Trophoblast cell (in vitro differentiated cells and primary cell): Measurements from ENCODE around the gene FCHO1.
A peak's percentile ranks its signal among the peaks of the same experiment; 100 is the strongest.

Source experiments
- DNase-seq, 2 donors: peaks; one replicate each; pipeline ENCODE4 v3.0.0-alpha.2; 2016
- H2AFZ ChIP-seq: 2 replicates; pipeline ENCODE4 v1.6.1; 2013; ENCODE audit warnings: low read length, moderate library complexity, mild to moderate bottlenecking; ENCODE audit not compliant: insufficient read depth, poor library complexity
- H2AK5ac ChIP-seq: 2 replicates; pipeline ENCODE4 v1.6.1; 2013; ENCODE audit warnings: mild to moderate bottlenecking, low read length
- H2BK120ac ChIP-seq: 2 replicates; pipeline ENCODE4 v1.6.1; 2013; ENCODE audit warnings: low read length, mild to moderate bottlenecking, moderate library complexity; ENCODE audit not compliant: insufficient read depth, poor library complexity
- H2BK12ac ChIP-seq: 2 replicates; pipeline ENCODE4 v1.6.1; 2013; ENCODE audit warnings: mild to moderate bottlenecking, low read length, moderate library complexity
- H2BK5ac ChIP-seq: 2 replicates; pipeline ENCODE4 v1.6.1; 2013; ENCODE audit warnings: low read length, low read depth, moderate library complexity, mild to moderate bottlenecking; ENCODE audit not compliant: poor library complexity
- H3K14ac ChIP-seq: 2 replicates; pipeline ENCODE4 v1.6.1; 2013; ENCODE audit warnings: mild to moderate bottlenecking, low read length
- H3K18ac ChIP-seq: 2 replicates; pipeline ENCODE4 v1.6.1; 2013; ENCODE audit warnings: mild to moderate bottlenecking, low read length
- H3K23ac ChIP-seq: 2 replicates; pipeline ENCODE4 v1.6.1; 2013; ENCODE audit warnings: low read length
- H3K27ac ChIP-seq: 2 replicates; pipeline ENCODE4 v1.5.1; 2013; ENCODE audit warnings: low read depth, mild to moderate bottlenecking, inconsistent platforms, low read length, moderate library complexity
- H3K27me3 ChIP-seq: 2 replicates; pipeline ENCODE4 v1.6.1; 2013; ENCODE audit warnings: inconsistent platforms, mild to moderate bottlenecking, low read length, moderate library complexity; ENCODE audit not compliant: insufficient read depth
- H3K36me3 ChIP-seq, 2 experiments: 1 replicate in 1 of 2; 2 replicates in 1 of 2; pipeline ENCODE4 v1.6.1; 2013; ENCODE audit warnings: low read length in 2 of 2, mild to moderate bottlenecking in 2 of 2, moderate library complexity in 1 of 2; ENCODE audit not compliant: insufficient read depth in 2 of 2, control insufficient read depth in 1 of 2
- H3K4ac ChIP-seq: 2 replicates; pipeline ENCODE4 v1.6.1; 2013; ENCODE audit warnings: low read depth, mild to moderate bottlenecking, low read length, moderate library complexity
- H3K4me1 ChIP-seq, 2 experiments: 1 replicate in 1 of 2; 2 replicates in 1 of 2; pipeline ENCODE4 v1.6.1; 2013; ENCODE audit warnings: low read length in 2 of 2, mild to moderate bottlenecking in 2 of 2, moderate library complexity in 1 of 2; ENCODE audit not compliant: insufficient read depth in 2 of 2, control insufficient read depth in 1 of 2
- H3K4me2 ChIP-seq: 2 replicates; pipeline ENCODE4 v1.6.1; 2013; ENCODE audit warnings: inconsistent platforms, mild to moderate bottlenecking, low read length, moderate library complexity
- H3K4me3 ChIP-seq: 2 replicates; pipeline ENCODE4 v1.5.1; 2013; ENCODE audit warnings: mild to moderate bottlenecking, low read depth, low read length, inconsistent platforms
- H3K79me1 ChIP-seq: one replicate; pipeline ENCODE4 v1.6.1; 2013; ENCODE audit warnings: low read length
- H3K79me2 ChIP-seq: 2 replicates; pipeline ENCODE4 v1.6.1; 2013; ENCODE audit warnings: low read length, mild to moderate bottlenecking; ENCODE audit not compliant: control insufficient read depth, insufficient read depth, poor library complexity
- H3K9ac ChIP-seq: 2 replicates; pipeline ENCODE4 v1.6.1; 2013; ENCODE audit warnings: mild to moderate bottlenecking, low read length
- H3K9me3 ChIP-seq: 2 replicates; pipeline ENCODE4 v1.6.1; 2013; ENCODE audit warnings: low read depth, mild to moderate bottlenecking, control low read depth, inconsistent platforms, low read length; ENCODE audit not compliant: insufficient read depth
- H4K12ac ChIP-seq: 2 replicates; pipeline ENCODE4 v1.6.1; 2013; ENCODE audit warnings: low read depth, mild to moderate bottlenecking, low read length, moderate library complexity
- H4K8ac ChIP-seq: 2 replicates; pipeline ENCODE4 v1.6.1; 2013; ENCODE audit warnings: low read depth, mild to moderate bottlenecking, low read length, moderate library complexity
- H4K91ac ChIP-seq: one replicate; pipeline ENCODE4 v1.6.1; 2013; ENCODE audit warnings: low read depth, mild to moderate bottlenecking, low read length, moderate library complexity
- WGBS: extraction: QIAGEN DNeasy Blood & Tissue Kit; methylation state at CpG from one replicate; pipeline ENCODE4 v1.1.7; 2013; ENCODE audit warnings: missing lambda C conversion rate; ENCODE audit not compliant: insufficient read length, insufficient coverage; ENCODE audit errors: extremely low coverage; 5-methylcytosine and 5-hydroxymethylcytosine counted together

FCHO1 gene

GRCh38 chr19:17727843-17728242 is 23.4 kb upstream of the FCHO1 start:
- Histone ChIP-seq H3K4ac (no peak overlapping the region), H2AK5ac (no peak overlapping the region), H3K79me2 (no peaks in the 10 kb centered on the region), H3K9me3 (no peaks in the 10 kb centered on the region), H2AFZ (no peak overlapping the region), H2BK12ac (no peak overlapping the region), H3K4me3 (no peak overlapping the region), H3K23ac (no peak overlapping the region), H3K14ac (no peak overlapping the region), H3K18ac (no peak overlapping the region), H3K27ac (no peak overlapping the region), H2BK120ac (no peak overlapping the region), H4K12ac (no peak overlapping the region), H3K4me1 (no peaks in the 10 kb centered on the region), H4K91ac (no peak overlapping the region), H3K27me3 (no peaks in the 10 kb centered on the region), H3K79me1 (no peaks in the 10 kb centered on the region), H3K4me2 (no peak overlapping the region), H2BK5ac (no peak overlapping the region), H3K9ac (no peak overlapping the region), H3K36me3 (peaks cover 71 to 72% of the 10 kb centered on the region in 2 experiments), H4K8ac (no peak overlapping the region)
- no peak for DNase-seq
- WGBS = no CpG with 5 or more reads among the region's 19 CpGs

DNA sequence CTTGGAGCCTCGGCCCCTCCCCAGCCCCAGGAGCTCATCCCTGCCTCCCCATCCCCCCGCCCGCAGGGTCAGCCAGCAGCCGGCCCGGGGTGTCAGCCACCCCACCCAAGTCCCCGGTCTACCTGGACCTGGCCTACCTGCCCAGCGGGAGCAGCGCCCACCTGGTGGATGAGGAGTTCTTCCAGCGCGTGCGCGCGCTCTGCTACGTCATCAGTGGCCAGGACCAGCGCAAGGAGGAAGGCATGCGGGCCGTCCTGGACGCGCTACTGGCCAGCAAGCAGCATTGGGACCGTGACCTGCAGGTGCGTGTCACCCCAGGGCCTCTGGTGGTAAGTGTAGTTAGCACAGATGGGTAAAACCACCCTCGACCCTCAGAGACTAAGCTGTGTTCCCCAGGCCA is 18.1 kb upstream of the FCHO1 start:
- H3K9me3 ChIP-seq = no peaks in the 10 kb centered on the region
- no peak overlapping the region for H3K4me3 ChIP-seq
- no peak overlapping the region for H4K91ac ChIP-seq
- H3K4me2 ChIP-seq = no peak overlapping the region
- H3K79me2 ChIP-seq = no peaks in the 10 kb centered on the region
- no peak overlapping the region for H2AFZ ChIP-seq
- H4K8ac ChIP-seq = no peak overlapping the region
- peak overlapping the region; percentile 29 for H3K18ac ChIP-seq
- H3K4ac ChIP-seq = no peak overlapping the region
- H3K9ac ChIP-seq = no peak overlapping the region
- DNase-seq = no peak
- no peak overlapping the region for H3K27ac ChIP-seq
- H2AK5ac ChIP-seq = no peak overlapping the region
- H4K12ac ChIP-seq = no peak overlapping the region
- H3K4me1 ChIP-seq = peaks cover 0 to 2% of the 10 kb centered on the region in 2 experiments
- no peak overlapping the region for H3K14ac ChIP-seq
- H2BK5ac ChIP-seq = no peak overlapping the region
- no peaks in the 10 kb centered on the region for H3K79me1 ChIP-seq
- H3K27me3 ChIP-seq = no peaks in the 10 kb centered on the region
- WGBS = no CpG with 5 or more reads among the region's 22 CpGs
- H3K36me3 ChIP-seq = peaks cover 53 to 58% of the 10 kb centered on the region in 2 experiments
- no peak overlapping the region for H2BK120ac ChIP-seq
- no peak overlapping the region for H3K23ac ChIP-seq
- no peak overlapping the region for H2BK12ac ChIP-seq

DNA sequence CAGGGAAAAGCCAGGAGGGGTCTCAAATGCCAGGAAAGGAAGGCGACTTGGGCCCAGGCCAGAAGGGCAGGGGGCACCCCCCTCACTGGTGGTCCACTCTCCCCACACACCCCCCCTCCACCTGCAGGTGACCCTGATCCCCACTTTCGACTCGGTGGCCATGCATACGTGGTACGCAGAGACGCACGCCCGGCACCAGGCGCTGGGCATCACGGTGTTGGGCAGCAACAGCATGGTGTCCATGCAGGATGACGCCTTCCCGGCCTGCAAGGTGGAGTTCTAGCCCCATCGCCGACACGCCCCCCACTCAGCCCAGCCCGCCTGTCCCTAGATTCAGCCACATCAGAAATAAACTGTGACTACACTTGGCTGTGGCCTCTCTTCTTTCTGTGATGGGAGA is 17.1 kb upstream of the FCHO1 start:
- no peak overlapping the region for H4K12ac ChIP-seq
- H3K27ac ChIP-seq = no peak overlapping the region
- H3K79me1 ChIP-seq = no peaks in the 10 kb centered on the region
- peaks cover 48 to 49% of the 10 kb centered on the region in 2 experiments for H3K36me3 ChIP-seq
- H2AFZ ChIP-seq = no peak overlapping the region
- H3K4me3 ChIP-seq = no peak overlapping the region
- H3K4ac ChIP-seq = no peak overlapping the region
- H3K9ac ChIP-seq = no peak overlapping the region
- no peak overlapping the region for H3K14ac ChIP-seq
- no peaks in the 10 kb centered on the region for H3K79me2 ChIP-seq
- no peak overlapping the region for H3K18ac ChIP-seq
- no peak overlapping the region for H3K4me2 ChIP-seq
- H3K9me3 ChIP-seq = no peaks in the 10 kb centered on the region
- no peak overlapping the region for H2AK5ac ChIP-seq
- H2BK120ac ChIP-seq = no peak overlapping the region
- no peaks in the 10 kb centered on the region for H3K27me3 ChIP-seq
- DNase-seq = no peak
- no peak overlapping the region for H4K91ac ChIP-seq
- H3K4me1 ChIP-seq = peaks cover 0 to 2% of the 10 kb centered on the region in 2 experiments
- no peak overlapping the region for H4K8ac ChIP-seq
- H3K23ac ChIP-seq = no peak overlapping the region
- H2BK5ac ChIP-seq = no peak overlapping the region
- no CpG with 5 or more reads among the region's 16 CpGs for WGBS
- H2BK12ac ChIP-seq = no peak overlapping the region

GRCh38 chr19:17735410-17735809 is 15.9 kb upstream of the FCHO1 start:
- no peak overlapping the region for H3K18ac ChIP-seq
- H3K27me3 ChIP-seq = no peaks in the 10 kb centered on the region
- no peak overlapping the region for H2AK5ac ChIP-seq
- no peak overlapping the region for H3K23ac ChIP-seq
- H3K4me2 ChIP-seq = no peak overlapping the region
- no peak overlapping the region for H4K91ac ChIP-seq
- no peak overlapping the region for H3K4ac ChIP-seq
- no peaks in the 10 kb centered on the region for H3K79me1 ChIP-seq
- H4K12ac ChIP-seq = no peak overlapping the region
- no peak overlapping the region for H3K27ac ChIP-seq
- H3K14ac ChIP-seq = no peak overlapping the region
- H2AFZ ChIP-seq = no peak overlapping the region
- WGBS = no CpG with 5 or more reads among the region's 5 CpGs
- H2BK120ac ChIP-seq = no peak overlapping the region
- H3K4me3 ChIP-seq = no peak overlapping the region
- H2BK5ac ChIP-seq = no peak overlapping the region
- H3K4me1 ChIP-seq = peaks cover 0 to 2% of the 10 kb centered on the region in 2 experiments
- no peak for DNase-seq
- H3K9ac ChIP-seq = peak overlapping the region; percentile 15
- no peaks in the 10 kb centered on the region for H3K9me3 ChIP-seq
- no peak overlapping the region for H4K8ac ChIP-seq
- peaks cover 37 to 41% of the 10 kb centered on the region in 2 experiments for H3K36me3 ChIP-seq
- no peaks in the 10 kb centered on the region for H3K79me2 ChIP-seq
- no peak overlapping the region for H2BK12ac ChIP-seq
